Astrocyte (in vitro differentiated cells and primary cell): ENCODE measurements around the gene CLMN. TPM values are rescaled to one million over a fixed set of nuclear protein-coding genes. Genes with fewer than 3 reads are reported as not detected.

Source experiments
- DNase-seq: peaks from one replicate; pipeline ENCODE4 v3.0.0-alpha.2; 2010; ENCODE audit warnings: low read depth
- FAIRE-seq: peaks from 2 replicates; lab custom pipeline; 2011; peaks lifted over from hg19 to GRCh38; lab: Jason Lieb, UNC
- H2AFZ ChIP-seq: 2 replicates; pipeline ENCODE4 v1.6.0; 2012; ENCODE audit warnings: low read depth, low read length, inconsistent platforms
- H3K27ac ChIP-seq: 2 replicates; pipeline ENCODE4 v1.5.1; 2011; ENCODE audit warnings: low read depth, low read length, inconsistent platforms
- H3K27me3 ChIP-seq: 2 replicates; pipeline ENCODE4 v1.6.0; 2011; ENCODE audit warnings: low read length, inconsistent platforms; ENCODE audit not compliant: insufficient read depth
- H3K36me3 ChIP-seq: 2 replicates; pipeline ENCODE4 v1.5.1; 2011; ENCODE audit warnings: low read length, inconsistent platforms; ENCODE audit not compliant: insufficient read depth
- H3K4me1 ChIP-seq: 2 replicates; pipeline ENCODE4 v1.5.1; 2011; ENCODE audit warnings: low read length, inconsistent platforms; ENCODE audit not compliant: insufficient read depth
- H3K4me2 ChIP-seq: 2 replicates; pipeline ENCODE4 v1.6.0; 2012; ENCODE audit warnings: low read length, inconsistent platforms
- H3K4me3 ChIP-seq: 2 replicates; pipeline ENCODE4 v1.5.1; 2011; ENCODE audit warnings: low read depth, mild to moderate bottlenecking, low read length, inconsistent platforms; ENCODE audit not compliant: insufficient read depth
- H3K79me2 ChIP-seq: 2 replicates; pipeline ENCODE4 v1.6.0; 2012; ENCODE audit warnings: mild to moderate bottlenecking, low read length, inconsistent platforms; ENCODE audit not compliant: insufficient read depth
- H3K9ac ChIP-seq: 2 replicates; pipeline ENCODE4 v1.6.0; 2012; ENCODE audit warnings: mild to moderate bottlenecking, low read length, inconsistent platforms
- H3K9me3 ChIP-seq: 2 replicates; pipeline ENCODE4 v1.5.1; 2012; ENCODE audit warnings: low read depth, mild to moderate bottlenecking, low read length, inconsistent platforms; ENCODE audit not compliant: insufficient read depth
- H4K20me1 ChIP-seq: 2 replicates; pipeline ENCODE4 v1.6.0; 2012; ENCODE audit warnings: low read length, inconsistent platforms; ENCODE audit not compliant: insufficient read depth
- H3K27ac Mint-ChIP-seq: one replicate; pipeline ENCODE4 v1.8.0; 2021; ENCODE audit warnings: mild to moderate bottlenecking, mixed read lengths; ENCODE audit not compliant: unreplicated experiment
- H3K27me3 Mint-ChIP-seq: one replicate; pipeline ENCODE4 v1.8.0; 2021; ENCODE audit warnings: low read depth, mixed read lengths; ENCODE audit not compliant: unreplicated experiment
- H3K36me3 Mint-ChIP-seq: one replicate; pipeline ENCODE4 v1.8.0; 2021; ENCODE audit warnings: low read depth, mixed read lengths; ENCODE audit not compliant: unreplicated experiment
- H3K4me1 Mint-ChIP-seq: one replicate; pipeline ENCODE4 v1.8.0; 2021; ENCODE audit warnings: low read depth, mixed read lengths; ENCODE audit not compliant: unreplicated experiment
- H3K4me3 Mint-ChIP-seq: one replicate; pipeline ENCODE4 v1.8.0; 2021; ENCODE audit warnings: mild to moderate bottlenecking, moderate library complexity, mixed read lengths; ENCODE audit not compliant: unreplicated experiment
- H3K9me3 Mint-ChIP-seq: one replicate; pipeline ENCODE4 v1.8.0; 2021; ENCODE audit warnings: mild to moderate bottlenecking, mixed read lengths; ENCODE audit not compliant: unreplicated experiment
- EZH2 ChIP-seq: IDR thresholded peaks from 2 replicates; pipeline ENCODE4 v1.6.1; 2012; ENCODE audit warnings: mild to moderate bottlenecking, low read length, inconsistent platforms; ENCODE audit not compliant: insufficient read depth
- total RNA-seq: library from RNA; stranded (reverse); gene quantifications from 2 replicates; pipeline ENCODE4 v1.2.1, GENCODE V29; 2021
- TF ChIP-seq, protein P1 (sequence below): IDR thresholded peaks from 2 replicates; pipeline ENCODE4 v1.5.1; 2011; ENCODE audit warnings: low read depth, mild to moderate bottlenecking, inconsistent platforms, low read length, moderate library complexity; ENCODE audit not compliant: insufficient read depth

Gene CLMN
- total RNA-seq, 1 donor from 2014 or later, result 14.0 TPM

DNA sequence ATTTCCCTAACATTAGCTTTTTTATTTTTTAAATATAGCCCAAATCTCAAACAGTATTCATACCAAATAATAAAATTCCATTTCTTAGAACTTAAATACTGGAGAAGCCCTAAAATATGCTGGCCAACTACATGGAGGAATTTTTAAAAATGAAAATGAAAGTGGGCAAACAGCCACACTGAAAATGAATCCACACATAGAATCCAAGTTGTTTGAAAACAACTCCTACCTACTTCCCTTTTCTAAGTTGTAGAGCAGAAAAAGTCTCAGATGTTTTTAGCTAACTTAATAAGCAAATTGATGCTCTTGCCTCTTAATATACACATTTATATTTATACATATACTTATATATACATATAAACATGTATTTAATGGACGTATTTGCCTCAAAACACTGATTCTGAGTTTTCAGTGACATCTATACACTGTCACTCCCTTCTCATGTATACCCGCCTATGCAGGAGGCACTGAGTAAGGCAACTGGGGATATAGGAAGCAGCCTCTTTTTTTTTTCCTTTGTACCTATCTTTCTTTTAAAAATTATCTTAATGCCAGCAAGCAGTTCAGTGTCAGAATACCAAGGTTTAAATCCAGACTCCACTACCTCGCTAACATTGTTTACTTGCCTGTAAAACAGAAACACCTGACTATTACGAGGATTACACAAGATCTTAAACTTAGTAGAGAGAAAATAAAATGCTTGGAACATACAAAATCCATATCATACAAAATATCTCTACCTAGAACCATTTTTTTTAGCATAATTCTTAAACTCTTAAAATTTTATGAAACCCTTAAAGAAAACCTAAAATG lies 175.7 kb downstream of the CLMN start:
- Histone ChIP-seq H3K36me3 (no peaks in the 10 kb centered on the region), H3K9ac (no peak overlapping the region), H3K4me3 (no peak overlapping the region), H3K79me2 (peaks cover 100% of the 10 kb centered on the region), H2AFZ (no peak overlapping the region), H3K27me3 (no peaks in the 10 kb centered on the region), H4K20me1 (peaks cover 83% of the 10 kb centered on the region), H3K4me2 (no peak overlapping the region), H3K27ac (no peak overlapping the region), H3K9me3 (no peaks in the 10 kb centered on the region), H3K4me1 (no peaks in the 10 kb centered on the region)
- Mint-ChIP-seq H3K9me3 (peaks cover 4% of the 10 kb centered on the region), H3K4me1 (peaks cover 2% of the 10 kb centered on the region), H3K27me3 (no peaks in the 10 kb centered on the region), H3K27ac (no peak overlapping the region), H3K4me3 (no peak overlapping the region), H3K36me3 (peaks cover 6% of the 10 kb centered on the region)
- no peak for DNase-seq
- TF ChIP-seq EZH2, result no peak
- TF ChIP-seq, protein P1, sequence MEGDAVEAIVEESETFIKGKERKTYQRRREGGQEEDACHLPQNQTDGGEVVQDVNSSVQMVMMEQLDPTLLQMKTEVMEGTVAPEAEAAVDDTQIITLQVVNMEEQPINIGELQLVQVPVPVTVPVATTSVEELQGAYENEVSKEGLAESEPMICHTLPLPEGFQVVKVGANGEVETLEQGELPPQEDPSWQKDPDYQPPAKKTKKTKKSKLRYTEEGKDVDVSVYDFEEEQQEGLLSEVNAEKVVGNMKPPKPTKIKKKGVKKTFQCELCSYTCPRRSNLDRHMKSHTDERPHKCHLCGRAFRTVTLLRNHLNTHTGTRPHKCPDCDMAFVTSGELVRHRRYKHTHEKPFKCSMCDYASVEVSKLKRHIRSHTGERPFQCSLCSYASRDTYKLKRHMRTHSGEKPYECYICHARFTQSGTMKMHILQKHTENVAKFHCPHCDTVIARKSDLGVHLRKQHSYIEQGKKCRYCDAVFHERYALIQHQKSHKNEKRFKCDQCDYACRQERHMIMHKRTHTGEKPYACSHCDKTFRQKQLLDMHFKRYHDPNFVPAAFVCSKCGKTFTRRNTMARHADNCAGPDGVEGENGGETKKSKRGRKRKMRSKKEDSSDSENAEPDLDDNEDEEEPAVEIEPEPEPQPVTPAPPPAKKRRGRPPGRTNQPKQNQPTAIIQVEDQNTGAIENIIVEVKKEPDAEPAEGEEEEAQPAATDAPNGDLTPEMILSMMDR, result no peak
- FAIRE-seq, result no peak

DNA sequence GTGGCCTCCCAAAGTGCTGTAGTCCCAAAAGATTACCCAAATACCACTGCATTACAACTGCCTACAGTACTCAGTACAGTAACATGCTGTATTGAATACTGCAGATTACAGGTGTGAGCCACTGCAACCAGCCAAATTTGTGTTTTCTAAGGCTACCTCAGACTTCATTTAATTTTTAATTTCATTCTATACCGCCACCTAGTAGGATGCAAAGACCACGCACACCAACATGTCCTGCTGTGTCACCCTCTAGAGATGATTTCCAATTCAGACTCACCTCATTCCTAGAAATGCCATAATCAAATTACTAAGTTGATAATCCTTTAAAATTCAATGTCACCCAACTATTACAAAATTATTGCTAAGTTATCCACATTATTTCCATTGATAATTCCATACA lies 177.5 kb downstream of the CLMN start:
- Histone ChIP-seq H2AFZ (no peak overlapping the region), H3K4me2 (no peak overlapping the region), H3K4me1 (no peaks in the 10 kb centered on the region), H3K36me3 (no peaks in the 10 kb centered on the region), H3K9me3 (no peaks in the 10 kb centered on the region), H3K27me3 (no peaks in the 10 kb centered on the region), H4K20me1 (peaks cover 76% of the 10 kb centered on the region), H3K27ac (no peak overlapping the region), H3K9ac (no peak overlapping the region), H3K4me3 (no peak overlapping the region), H3K79me2 (peaks cover 97% of the 10 kb centered on the region)
- H3K4me1 Mint-ChIP-seq, result peaks cover 9% of the 10 kb centered on the region
- DNase-seq, result no peak
- H3K9me3 Mint-ChIP-seq, result peaks cover 4% of the 10 kb centered on the region
- no peak overlapping the region for H3K4me3 Mint-ChIP-seq
- no peak overlapping the region for H3K27ac Mint-ChIP-seq
- H3K36me3 Mint-ChIP-seq, result peaks cover 6% of the 10 kb centered on the region
- H3K27me3 Mint-ChIP-seq, result no peaks in the 10 kb centered on the region
- TF ChIP-seq EZH2, result no peak
- TF ChIP-seq, protein P1, result no peak
- no peak for FAIRE-seq

DNA sequence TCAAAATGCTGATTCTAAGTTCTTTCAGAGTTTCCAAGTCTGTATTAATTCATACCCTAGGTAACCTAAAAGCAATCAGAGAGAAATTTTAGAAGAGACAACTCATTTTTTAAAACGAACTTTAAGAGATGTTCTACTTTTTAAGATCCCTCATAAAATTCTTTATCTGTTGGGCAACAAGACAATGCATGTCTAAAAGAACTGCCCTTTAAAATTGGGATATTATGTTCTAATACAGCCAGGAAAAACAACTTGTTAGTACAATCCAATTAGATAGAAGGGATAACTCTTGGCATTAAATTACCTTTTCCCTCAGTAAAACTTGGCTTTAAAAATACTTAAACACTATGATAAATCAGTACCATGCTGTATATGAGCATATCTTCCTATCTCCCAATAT lies 178.0 kb downstream of the CLMN start:
- Histone ChIP-seq H3K79me2 (peaks cover 97% of the 10 kb centered on the region), H3K9ac (no peak overlapping the region), H3K4me3 (no peak overlapping the region), H2AFZ (no peak overlapping the region), H3K4me2 (no peak overlapping the region), H3K36me3 (no peaks in the 10 kb centered on the region), H3K4me1 (no peaks in the 10 kb centered on the region), H4K20me1 (peaks cover 76% of the 10 kb centered on the region), H3K27ac (no peak overlapping the region), H3K27me3 (no peaks in the 10 kb centered on the region), H3K9me3 (no peaks in the 10 kb centered on the region)
- Mint-ChIP-seq H3K27me3 (no peaks in the 10 kb centered on the region), H3K36me3 (peaks cover 6% of the 10 kb centered on the region), H3K4me3 (no peak overlapping the region), H3K9me3 (peaks cover 4% of the 10 kb centered on the region), H3K27ac (no peak overlapping the region), H3K4me1 (peaks cover 9% of the 10 kb centered on the region)
- TF ChIP-seq, protein P1, result no peak
- TF ChIP-seq EZH2, result no peak
- FAIRE-seq, result no peak
- no peak for DNase-seq
